IMR-90 (cell line): ENCODE measurements around the gene RAB11FIP3. TPM values are rescaled to one million over a fixed set of nuclear protein-coding genes. Genes with fewer than 3 reads are reported as not detected.

ENCODE experiments used
- ATAC-seq: fragments of 200-7000 bp; cut with Tn5 transposase; 2 replicates; pipeline ENCODE4 v1.9.1; 2020; ENCODE audit warnings: low read depth, mild to moderate bottlenecking, moderate library complexity
- BruUV-seq: library from RNA; stranded (reverse); fragments of 400-500 nt; replicated peaks from 2 replicates; lab custom pipeline; 2021; lab: Mats Ljungman, UMichigan
- CTCF ChIA-PET: fragments of 300-600 bp; formaldehyde crosslinking; extraction: SDS; loops from one replicate; lab custom pipeline; 2021; ENCODE audit warnings: antibody characterized with exemption; lab: Yijun Ruan, JAX
- POLR2A ChIA-PET: fragments of 300-600 bp; sonication (Branson Sonifier 250); formaldehyde crosslinking; loops from one replicate; lab custom pipeline; 2022; ENCODE audit warnings: antibody characterized with exemption; ENCODE audit not compliant: unreplicated experiment; lab: Charles Lee
- DNase-seq: peaks from one replicate; pipeline ENCODE4 v3.0.0; 2013
- H2AFZ ChIP-seq: replicated peaks from 2 replicates; pipeline ENCODE3; 2013; ENCODE audit warnings: low read length, mild to moderate bottlenecking; ENCODE audit not compliant: poor library complexity
- H2AK5ac ChIP-seq: 2 replicates; pipeline ENCODE4 v1.6.1; 2013; ENCODE audit warnings: low read depth, low read length, inconsistent platforms
- H2AK9ac ChIP-seq: replicated peaks from 2 replicates; pipeline ENCODE3; 2013; ENCODE audit warnings: mild to moderate bottlenecking, low read depth, low read length, moderate library complexity; ENCODE audit not compliant: poor library complexity
- H2BK120ac ChIP-seq: 2 replicates; pipeline ENCODE4 v1.6.1; 2013; ENCODE audit warnings: low read depth, low read length, inconsistent platforms
- H2BK15ac ChIP-seq: 3 replicates; pipeline ENCODE4 v1.6.1; 2013; ENCODE audit warnings: low read depth, low read length, inconsistent platforms
- H2BK20ac ChIP-seq: 2 replicates; pipeline ENCODE4 v1.6.1; 2013; ENCODE audit warnings: low read depth, mild to moderate bottlenecking, inconsistent platforms, low read length, moderate library complexity
- H2BK5ac ChIP-seq: 2 replicates; pipeline ENCODE4 v1.6.1; 2013; ENCODE audit warnings: mild to moderate bottlenecking, low read depth, low read length, inconsistent platforms; ENCODE audit not compliant: poor library complexity, severe bottlenecking
- H3K14ac ChIP-seq: replicated peaks from 2 replicates; pipeline ENCODE4 v1.6.1; 2013; ENCODE audit warnings: low read depth, low read length, inconsistent platforms
- H3K18ac ChIP-seq: 2 replicates; pipeline ENCODE4 v1.6.1; 2013; ENCODE audit warnings: low read depth, low read length, control low read depth
- H3K23ac ChIP-seq: 2 replicates; pipeline ENCODE4 v1.6.1; 2013; ENCODE audit warnings: low read depth, low read length, inconsistent platforms
- H3K27ac ChIP-seq: 2 replicates; pipeline ENCODE4 v1.5.1; 2013; ENCODE audit warnings: mild to moderate bottlenecking, control low read depth, low read length; ENCODE audit not compliant: insufficient read depth
- H3K27me3 ChIP-seq: 2 replicates; pipeline ENCODE4 v1.6.1; 2013; ENCODE audit warnings: low read length; ENCODE audit not compliant: control insufficient read depth, insufficient read depth
- H3K36me3 ChIP-seq: 2 replicates; pipeline ENCODE4 v1.6.1; 2013; ENCODE audit warnings: low read length, mixed read lengths; ENCODE audit not compliant: control insufficient read depth, insufficient read depth
- H3K4ac ChIP-seq: 2 replicates; pipeline ENCODE4 v1.6.1; 2013; ENCODE audit warnings: low read depth, low read length, inconsistent platforms
- H3K4me1 ChIP-seq: 2 replicates; pipeline ENCODE4 v1.6.1; 2013; ENCODE audit warnings: low read length, mixed read lengths; ENCODE audit not compliant: control insufficient read depth, insufficient read depth
- H3K4me2 ChIP-seq: 2 replicates; pipeline ENCODE4 v1.6.1; 2013; ENCODE audit warnings: low read depth, mild to moderate bottlenecking, control low read depth, low read length, moderate library complexity
- H3K4me3 ChIP-seq: 2 replicates; pipeline ENCODE4 v1.5.1; 2013; ENCODE audit warnings: low read depth, mild to moderate bottlenecking, control low read depth, low read length, moderate library complexity; ENCODE audit not compliant: insufficient read depth
- H3K56ac ChIP-seq: 2 replicates; pipeline ENCODE4 v1.6.1; 2013; ENCODE audit warnings: low read length, inconsistent platforms; ENCODE audit not compliant: insufficient read depth; ENCODE audit errors: extremely low read depth
- H3K79me1 ChIP-seq, 2 experiments: 2 replicates each; pipeline ENCODE4 v1.6.1; 2013; ENCODE audit warnings: low read length in 2 of 2, inconsistent platforms in 1 of 2, low read depth in 1 of 2
- H3K9ac ChIP-seq: 2 replicates; pipeline ENCODE4 v1.6.1; 2013; ENCODE audit warnings: low read depth, low read length, control low read depth
- H3K9me1 ChIP-seq: 2 replicates; pipeline ENCODE4 v1.6.1; 2013; ENCODE audit warnings: low read length, inconsistent platforms; ENCODE audit not compliant: insufficient read depth
- H3K9me3 ChIP-seq: 2 replicates; pipeline ENCODE4 v1.6.1; 2013; ENCODE audit warnings: low read length; ENCODE audit not compliant: control insufficient read depth, insufficient read depth
- H4K20me1 ChIP-seq: 2 replicates; pipeline ENCODE4 v1.6.1; 2013; ENCODE audit warnings: low read length, inconsistent platforms; ENCODE audit not compliant: insufficient read depth
- H4K5ac ChIP-seq: 2 replicates; pipeline ENCODE4 v1.6.1; 2013; ENCODE audit warnings: mild to moderate bottlenecking, low read depth, low read length, control low read depth
- H4K8ac ChIP-seq, 2 experiments: 2 replicates each; pipeline ENCODE4 v1.6.1; 2013; ENCODE audit warnings: low read depth in 2 of 2, low read length in 2 of 2, control low read depth in 1 of 2, inconsistent platforms in 1 of 2
- H4K91ac ChIP-seq: 2 replicates; pipeline ENCODE4 v1.6.1; 2013; ENCODE audit warnings: low read depth, low read length, inconsistent platforms; ENCODE audit not compliant: insufficient read depth
- FOS ChIP-seq: fragments of 150-350 bp; IDR thresholded peaks from 2 replicates; pipeline ENCODE4 v1.6.1; 2016; ENCODE audit warnings: low read depth, low read length
- MXI1 ChIP-seq: IDR thresholded peaks from 2 replicates; pipeline ENCODE4 v1.6.1; 2012; ENCODE audit warnings: low read depth, mild to moderate bottlenecking, low read length, moderate library complexity, borderline replicate concordance
- WGBS, 2 experiments: methylation state at CpG; one replicate each; pipeline versions ENCODE4 v1.1.5 to v1.1.7; 2013; ENCODE audit warnings: missing lambda C conversion rate in 2 of 2; ENCODE audit not compliant: insufficient read length in 1 of 2; ENCODE audit errors: extremely low coverage in 2 of 2; 5-methylcytosine and 5-hydroxymethylcytosine counted together
- dilution Hi-C: fragments of 300-500 bp; cut with HindIII; formaldehyde crosslinking; loops from one replicate; pipeline ENCODE4 v1.14.3; 2018; ENCODE audit warnings: low sequenced_read_pairs; ENCODE audit not compliant: unreplicated experiment
- in situ Hi-C: fragments of 300-500 bp; cut with MboI; formaldehyde crosslinking; loops from 3 replicates; pipeline ENCODE4 v1.14.3; 2019; ENCODE audit warnings: low sequenced_read_pairs, inconsistent platforms, mixed read lengths
- intact Hi-C: fragments of 100-400 bp; cut with micrococcal nuclease; formaldehyde crosslinking; loops from 2 replicates; pipeline ENCODE4 v1.10.0; 2022
- polyA plus RNA-seq, 3 experiments: library from polyadenylated mRNA; depleted of rRNA; stranded (reverse); fragments of >200 nt; gene quantifications; 2 replicates each; pipeline ENCODE4 v1.2.3, GENCODE V29; 2012; ENCODE audit warnings: low replicate concordance in 1 of 3
- total RNA-seq: library from RNA; depleted of rRNA; stranded (reverse); fragments of >200 nt; gene quantifications from 2 replicates; pipeline ENCODE4 v1.2.3, GENCODE V29; 2012

RAB11FIP3 gene
- total and polyA plus RNA-seq, 2 of the 4 experiments (the other 2 are of a cell fraction), result 7.5 to 22.5 TPM

DNA sequence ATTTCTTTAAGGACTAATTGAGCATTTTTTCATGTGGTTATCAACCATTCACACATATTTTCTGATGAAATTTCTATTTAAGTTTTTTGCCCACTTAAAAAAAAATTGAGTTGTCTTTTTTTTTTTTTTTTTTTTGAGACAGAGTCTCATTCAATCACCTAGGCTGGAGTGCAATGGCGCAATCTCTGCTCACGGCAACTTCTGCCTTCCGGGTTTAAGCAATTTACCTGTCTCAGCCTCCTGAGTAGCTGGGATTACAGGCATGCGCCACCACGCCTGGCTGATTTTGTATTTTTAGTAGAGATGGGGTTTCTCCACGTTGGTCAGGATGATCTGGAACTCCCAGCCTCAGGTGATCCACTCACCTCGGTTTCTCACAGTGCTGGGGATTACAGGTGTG, 34.3 kb downstream of the RAB11FIP3 start:
- Histone ChIP-seq H2BK5ac (no peak overlapping the region), H3K23ac (no peak overlapping the region), H3K9me3 (no peaks in the 10 kb centered on the region), H2AK5ac (no peak overlapping the region), H3K9me1 (peaks cover 8% of the 10 kb centered on the region; the same call in 1 of the 2 replicates), H3K4me2 (no peak overlapping the region), H4K20me1 (peaks cover 26% of the 10 kb centered on the region), H2BK120ac (no peak overlapping the region), H3K27ac (no peak overlapping the region), H3K4me1 (peaks cover 9% of the 10 kb centered on the region), H2BK15ac (no peak overlapping the region), H2BK20ac (no peak overlapping the region), H3K27me3 (no peaks in the 10 kb centered on the region), H3K9ac (no peak overlapping the region), H3K4ac (no peak overlapping the region), H4K5ac (no peak overlapping the region), H3K56ac (no peak overlapping the region), H4K8ac (no peak overlapping the region), H3K14ac (no peak overlapping the region), H2AFZ (no peak overlapping the region), H3K36me3 (peaks cover 17% of the 10 kb centered on the region), H2AK9ac (no peak overlapping the region), H3K4me3 (no peak overlapping the region), H3K18ac (no peak overlapping the region), H4K91ac (no peak overlapping the region), H3K79me1 (peaks cover 18 to 56% of the 10 kb centered on the region in 2 experiments)
- CTCF ChIA-PET, result no interaction called here
- in situ Hi-C loops (no loop called here), intact Hi-C loops (no loop called here), dilution Hi-C loops (no loop called here)
- TF ChIP-seq MXI1 (no peak), FOS (no peak)
- POLR2A ChIA-PET, result no interaction called here
- no CpG with 5 or more reads among the region's 7 CpGs for WGBS, 2 experiments
- no peak for ATAC-seq
- no peak for DNase-seq
- BruUV-seq, result no TSS peak
